IMR-90 (cell line): ENCODE results near the gene CD44. TPM values are rescaled to one million over a fixed set of nuclear protein-coding genes. Genes with fewer than 3 reads are reported as not detected.
A peak's percentile ranks its signal among the peaks of the same experiment; 100 is the strongest.

Experiments used
- ATAC-seq: fragments of 200-7000 bp; cut with Tn5 transposase; 2 replicates; pipeline ENCODE4 v1.9.1; 2020; ENCODE audit warnings: low read depth, mild to moderate bottlenecking, moderate library complexity
- Bru-seq: library from RNA; stranded (reverse); fragments of 400-500 nt; gene quantifications from one replicate; lab custom pipeline; 2021; lab: Mats Ljungman, UMichigan
- BruChase-seq, 2 experiments: library from RNA; stranded (reverse); fragments of 400-500 nt; gene quantifications; one replicate each; lab custom pipeline; 2021; lab: Mats Ljungman, UMichigan
- BruUV-seq: library from RNA; stranded (reverse); fragments of 400-500 nt; replicated peaks from 2 replicates; lab custom pipeline; 2021; lab: Mats Ljungman, UMichigan
- CTCF ChIA-PET: fragments of 300-600 bp; formaldehyde crosslinking; extraction: SDS; loops from one replicate; lab custom pipeline; 2021; ENCODE audit warnings: antibody characterized with exemption; lab: Yijun Ruan, JAX
- POLR2A ChIA-PET: fragments of 300-600 bp; sonication (Branson Sonifier 250); formaldehyde crosslinking; loops from one replicate; lab custom pipeline; 2022; ENCODE audit warnings: antibody characterized with exemption; ENCODE audit not compliant: unreplicated experiment; lab: Charles Lee
- DNase-seq: peaks from one replicate; pipeline ENCODE4 v3.0.0; 2013
- H2AFZ ChIP-seq: replicated peaks from 2 replicates; pipeline ENCODE3; 2013; ENCODE audit warnings: low read length, mild to moderate bottlenecking; ENCODE audit not compliant: poor library complexity
- H2AK5ac ChIP-seq: 2 replicates; pipeline ENCODE4 v1.6.1; 2013; ENCODE audit warnings: low read depth, low read length, inconsistent platforms
- H2AK9ac ChIP-seq: replicated peaks from 2 replicates; pipeline ENCODE3; 2013; ENCODE audit warnings: mild to moderate bottlenecking, low read depth, low read length, moderate library complexity; ENCODE audit not compliant: poor library complexity
- H2BK120ac ChIP-seq: 2 replicates; pipeline ENCODE4 v1.6.1; 2013; ENCODE audit warnings: low read depth, low read length, inconsistent platforms
- H2BK15ac ChIP-seq: 3 replicates; pipeline ENCODE4 v1.6.1; 2013; ENCODE audit warnings: low read depth, low read length, inconsistent platforms
- H2BK20ac ChIP-seq: 2 replicates; pipeline ENCODE4 v1.6.1; 2013; ENCODE audit warnings: low read depth, mild to moderate bottlenecking, inconsistent platforms, low read length, moderate library complexity
- H2BK5ac ChIP-seq: 2 replicates; pipeline ENCODE4 v1.6.1; 2013; ENCODE audit warnings: mild to moderate bottlenecking, low read depth, low read length, inconsistent platforms; ENCODE audit not compliant: poor library complexity, severe bottlenecking
- H3K14ac ChIP-seq: replicated peaks from 2 replicates; pipeline ENCODE4 v1.6.1; 2013; ENCODE audit warnings: low read depth, low read length, inconsistent platforms
- H3K18ac ChIP-seq: 2 replicates; pipeline ENCODE4 v1.6.1; 2013; ENCODE audit warnings: low read depth, low read length, control low read depth
- H3K23ac ChIP-seq: 2 replicates; pipeline ENCODE4 v1.6.1; 2013; ENCODE audit warnings: low read depth, low read length, inconsistent platforms
- H3K27ac ChIP-seq: 2 replicates; pipeline ENCODE4 v1.5.1; 2013; ENCODE audit warnings: mild to moderate bottlenecking, control low read depth, low read length; ENCODE audit not compliant: insufficient read depth
- H3K27me3 ChIP-seq: 2 replicates; pipeline ENCODE4 v1.6.1; 2013; ENCODE audit warnings: low read length; ENCODE audit not compliant: control insufficient read depth, insufficient read depth
- H3K36me3 ChIP-seq: 2 replicates; pipeline ENCODE4 v1.6.1; 2013; ENCODE audit warnings: low read length, mixed read lengths; ENCODE audit not compliant: control insufficient read depth, insufficient read depth
- H3K4ac ChIP-seq: 2 replicates; pipeline ENCODE4 v1.6.1; 2013; ENCODE audit warnings: low read depth, low read length, inconsistent platforms
- H3K4me1 ChIP-seq: 2 replicates; pipeline ENCODE4 v1.6.1; 2013; ENCODE audit warnings: low read length, mixed read lengths; ENCODE audit not compliant: control insufficient read depth, insufficient read depth
- H3K4me2 ChIP-seq: 2 replicates; pipeline ENCODE4 v1.6.1; 2013; ENCODE audit warnings: low read depth, mild to moderate bottlenecking, control low read depth, low read length, moderate library complexity
- H3K4me3 ChIP-seq: 2 replicates; pipeline ENCODE4 v1.5.1; 2013; ENCODE audit warnings: low read depth, mild to moderate bottlenecking, control low read depth, low read length, moderate library complexity; ENCODE audit not compliant: insufficient read depth
- H3K56ac ChIP-seq: 2 replicates; pipeline ENCODE4 v1.6.1; 2013; ENCODE audit warnings: low read length, inconsistent platforms; ENCODE audit not compliant: insufficient read depth; ENCODE audit errors: extremely low read depth
- H3K79me1 ChIP-seq, 2 experiments: 2 replicates each; pipeline ENCODE4 v1.6.1; 2013; ENCODE audit warnings: low read length in 2 of 2, inconsistent platforms in 1 of 2, low read depth in 1 of 2
- H3K9ac ChIP-seq: 2 replicates; pipeline ENCODE4 v1.6.1; 2013; ENCODE audit warnings: low read depth, low read length, control low read depth
- H3K9me1 ChIP-seq: 2 replicates; pipeline ENCODE4 v1.6.1; 2013; ENCODE audit warnings: low read length, inconsistent platforms; ENCODE audit not compliant: insufficient read depth
- H3K9me3 ChIP-seq: 2 replicates; pipeline ENCODE4 v1.6.1; 2013; ENCODE audit warnings: low read length; ENCODE audit not compliant: control insufficient read depth, insufficient read depth
- H4K20me1 ChIP-seq: 2 replicates; pipeline ENCODE4 v1.6.1; 2013; ENCODE audit warnings: low read length, inconsistent platforms; ENCODE audit not compliant: insufficient read depth
- H4K5ac ChIP-seq: 2 replicates; pipeline ENCODE4 v1.6.1; 2013; ENCODE audit warnings: mild to moderate bottlenecking, low read depth, low read length, control low read depth
- H4K8ac ChIP-seq, 2 experiments: 2 replicates each; pipeline ENCODE4 v1.6.1; 2013; ENCODE audit warnings: low read depth in 2 of 2, low read length in 2 of 2, control low read depth in 1 of 2, inconsistent platforms in 1 of 2
- H4K91ac ChIP-seq: 2 replicates; pipeline ENCODE4 v1.6.1; 2013; ENCODE audit warnings: low read depth, low read length, inconsistent platforms; ENCODE audit not compliant: insufficient read depth
- BHLHE40 ChIP-seq: fragments of 150-350 bp; IDR thresholded peaks from 2 replicates; pipeline ENCODE4 v1.6.1; 2016; ENCODE audit warnings: mild to moderate bottlenecking, low read depth, low read length
- CEBPB ChIP-seq: IDR thresholded peaks from 2 replicates; pipeline ENCODE4 v1.6.1; 2012; ENCODE audit warnings: low read depth, low read length, improper control_type of control experiment
- CHD1 ChIP-seq: IDR thresholded peaks from 2 replicates; pipeline ENCODE4 v1.6.1; 2012; ENCODE audit warnings: low read depth, low read length, improper control_type of control experiment
- CTCF ChIP-seq: conservative IDR thresholded peaks from 2 replicates; pipeline ENCODE4 v1.5.1; 2012; ENCODE audit warnings: mild to moderate bottlenecking, low read depth, low read length, improper control_type of control experiment
- ELK1 ChIP-seq: fragments of 150-350 bp; IDR thresholded peaks from 2 replicates; pipeline ENCODE4 v1.6.1; 2016; ENCODE audit warnings: low read depth, mild to moderate bottlenecking, low read length, moderate library complexity, borderline replicate concordance
- FOS ChIP-seq: fragments of 150-350 bp; IDR thresholded peaks from 2 replicates; pipeline ENCODE4 v1.6.1; 2016; ENCODE audit warnings: low read depth, low read length
- NFE2L2 ChIP-seq: fragments of 150-350 bp; IDR thresholded peaks from 2 replicates; pipeline ENCODE4 v1.6.1; 2016; ENCODE audit warnings: low read depth, mild to moderate bottlenecking, low read length
- POLR2A ChIP-seq: IDR thresholded peaks from 2 replicates; pipeline ENCODE4 v1.6.1; 2012; ENCODE audit warnings: mild to moderate bottlenecking, low read depth, low read length
- RAD21 ChIP-seq: IDR thresholded peaks from 2 replicates; pipeline ENCODE4 v1.6.1; 2012; ENCODE audit warnings: low read length, improper control_type of control experiment
- RFX5 ChIP-seq: IDR thresholded peaks from 2 replicates; pipeline ENCODE4 v1.8.0; 2012; ENCODE audit warnings: low read depth, mild to moderate bottlenecking, low read length, moderate library complexity
- USF2 ChIP-seq: fragments of 150-350 bp; IDR thresholded peaks from 2 replicates; pipeline ENCODE4 v1.6.1; 2017; ENCODE audit warnings: mild to moderate bottlenecking, antibody characterized with exemption, low read length, low read depth
- WGBS, 2 experiments: methylation state at CpG; one replicate each; pipeline versions ENCODE4 v1.1.5 to v1.1.7; 2013; ENCODE audit warnings: missing lambda C conversion rate in 2 of 2; ENCODE audit not compliant: insufficient read length in 1 of 2; ENCODE audit errors: extremely low coverage in 2 of 2; 5-methylcytosine and 5-hydroxymethylcytosine counted together
- dilution Hi-C: fragments of 300-500 bp; cut with HindIII; formaldehyde crosslinking; loops from one replicate; pipeline ENCODE4 v1.14.3; 2018; ENCODE audit warnings: low sequenced_read_pairs; ENCODE audit not compliant: unreplicated experiment
- in situ Hi-C: fragments of 300-500 bp; cut with MboI; formaldehyde crosslinking; loops from 3 replicates; pipeline ENCODE4 v1.14.3; 2019; ENCODE audit warnings: low sequenced_read_pairs, inconsistent platforms, mixed read lengths
- intact Hi-C: fragments of 100-400 bp; cut with micrococcal nuclease; formaldehyde crosslinking; loops from 2 replicates; pipeline ENCODE4 v1.10.0; 2022
- long read RNA-seq: library from polyadenylated mRNA; unstranded; transcript quantifications from one replicate; pipeline ENCODE4 v2.0.0, GENCODE V29; 2021; ENCODE audit not compliant: unreplicated experiment
- polyA plus RNA-seq, 3 experiments: library from polyadenylated mRNA; depleted of rRNA; stranded (reverse); fragments of >200 nt; gene quantifications; 2 replicates each; pipeline ENCODE4 v1.2.3, GENCODE V29; 2012; ENCODE audit warnings: low replicate concordance in 1 of 3
- total RNA-seq: library from RNA; depleted of rRNA; stranded (reverse); fragments of >200 nt; gene quantifications from 2 replicates; pipeline ENCODE4 v1.2.3, GENCODE V29; 2012; rRNA removed

Gene CD44
- total RNA-seq (341 and 357 TPM in 2 replicates), polyA plus RNA-seq (2012; rRNA removed) (947 and 1,094 TPM in 2 replicates), Bru-seq, nascent RNA (percentile 100 among the genes with signal in this experiment), BruChase-seq, experiment 1, labeled RNA remaining after a 6-hour chase (percentile 99 among the genes with signal in this experiment), BruChase-seq, experiment 2, labeled RNA remaining after a 2-hour chase (percentile 99 among the genes with signal in this experiment)
- 502 and 1,091 TPM in 2 replicates for polyA plus RNA-seq (2012; cell fraction: cytosol; rRNA removed)
- polyA plus RNA-seq (2012; cell fraction: nucleus; rRNA removed; ENCODE audit: low replicate concordance) = 461 and 652 TPM in 2 replicates
- long read RNA-seq, full-length matches to known transcripts = 849 of 2,187 reads
- long read RNA-seq, partial matches to known transcripts = 215 of 2,187 reads
- long read RNA-seq, other reads (novel, unspliced or antisense) = 1,123 of 2,187 reads

GRCh38 chr11:35138943-35139721, at the start of gene CD44:
CD44 (plus strand) TSS chr11:35139171; CDS start chr11:35139304, 133 bp downstream.
- in situ Hi-C loops = no loop called here
- peak within 1 kb of the TSS; percentile 96 for H2BK5ac ChIP-seq
- H4K8ac ChIP-seq = peak within 1 kb of the TSS; percentile 65 to 85
- intact Hi-C loops = loop anchor here (1.0 to 2.0 kb wide), 3 partner anchors 56 to 212 kb away; no protein-coding TSS in a partner anchor
- H3K27ac ChIP-seq = peak within 1 kb of the TSS; percentile 97
- H3K14ac ChIP-seq = peak within 1 kb of the TSS; percentile 97
- DNase-seq (peak; percentile 86), ATAC-seq (peak; percentile 68)
- H3K4me2 ChIP-seq = peak within 1 kb of the TSS; percentile 90
- peaks cover 21% of the 10 kb centered on the region for H3K4me1 ChIP-seq
- H2BK120ac ChIP-seq = peak within 1 kb of the TSS; percentile 88
- peak within 1 kb of the TSS; percentile 87 for H3K18ac ChIP-seq
- H2AFZ ChIP-seq = peak within 1 kb of the TSS; percentile 94
- peaks cover 48% of the 10 kb centered on the region for H4K20me1 ChIP-seq
- dilution Hi-C loops = no loop called here
- H3K4ac ChIP-seq = peak within 1 kb of the TSS; percentile 98
- H4K91ac ChIP-seq = peak within 1 kb of the TSS; percentile 97
- CTCF ChIA-PET = interaction anchor here (1.7 kb wide), 1 partner anchor 109 kb away, joined by 4 read pairs; no protein-coding TSS in a partner anchor
- peak within 1 kb of the TSS; percentile 97 for H3K56ac ChIP-seq
- POLR2A ChIA-PET = interaction anchor here (0.6 to 4.9 kb wide), 11 partner anchors 34 to 212 kb away, joined by 3 to 44 read pairs (median 4); no protein-coding TSS in a partner anchor
- peaks cover 7 to 38% of the 10 kb centered on the region in 2 experiments; a peak in 3 of 4 replicates for H3K79me1 ChIP-seq
- H3K36me3 ChIP-seq = peaks cover 22% of the 10 kb centered on the region
- H3K9me1 ChIP-seq = peaks cover 18% of the 10 kb centered on the region
- H3K4me3 ChIP-seq = peak within 1 kb of the TSS; percentile 74
- peak within 1 kb of the TSS; percentile 50 for H4K5ac ChIP-seq
- BruUV-seq = TSS peak; percentile 42
- peak within 1 kb of the TSS; percentile 79 for H2BK20ac ChIP-seq
- peak within 1 kb of the TSS; percentile 37; the same call in 2 of the 3 replicates for H2BK15ac ChIP-seq
- no peaks in the 10 kb centered on the region for H3K9me3 ChIP-seq
- 1% methylated on average over 37 of the region's 55 CpGs; no CpG with 5 or more reads in 1 of the 2 experiments for WGBS, 2 experiments
- H2AK5ac ChIP-seq = peak within 1 kb of the TSS; percentile 88
- H3K9ac ChIP-seq = peak within 1 kb of the TSS; percentile 88
- H2AK9ac ChIP-seq = peak within 1 kb of the TSS; percentile 99
- peak within 1 kb of the TSS; percentile 97 for H3K23ac ChIP-seq
- H3K27me3 ChIP-seq = no peaks in the 10 kb centered on the region
- TF ChIP-seq RAD21 = no peak
- TF ChIP-seq CTCF = no peak
- TF ChIP-seq CEBPB = no peak
- no peak for TF ChIP-seq CHD1
- TF ChIP-seq USF2 = no peak
- 0 out of 2 replicates have a peak, but pooled peaks have one; percentile 46 for TF ChIP-seq NFE2L2
- TF ChIP-seq BHLHE40 = no peak
- no peak for TF ChIP-seq FOS
- TF ChIP-seq POLR2A = peak; percentile 98
- no peak for TF ChIP-seq ELK1
- no peak for TF ChIP-seq RFX5
